GM19324 (cell line): Measurements from ENCODE around the gene ZFP30.

ENCODE experiments used
- ATAC-seq: cut with Tn5 transposase; IDR thresholded peaks from one replicate; pipeline ENCODE4 v1.9.1; 2021; ENCODE audit warnings: mild to moderate bottlenecking, moderate library complexity; ENCODE audit not compliant: unreplicated experiment, low FRiP score

Gene ZFP30

GRCh38 chr19:37564624-37565369 is 90.5 kb downstream of the ZFP30 start:
- no peak for ATAC-seq
